ENCODE data around the gene FUT8.

FUT8 gene

GRCh38 chr14:65491274-65491673, 78.7 kb downstream of the FUT8 start:
- no peak for DNase-seq (ENCODE audit: low read depth in 3 of 3, low spot score in 1 of 3)

- DNase-seq (ENCODE audit: low read depth in 3 of 3, low spot score in 1 of 3): no peak
Measured at GRCh38 chr14:65492266-65492665, 79.7 kb downstream of the FUT8 start.

- DNase-seq (ENCODE audit: low read depth in 3 of 3, low spot score in 1 of 3): no peak
Measured at GRCh38 chr14:65495196-65495595, 82.7 kb downstream of the FUT8 start.

- no peak for DNase-seq (ENCODE audit: low read depth in 3 of 3, low spot score in 1 of 3)
Measured at GRCh38 chr14:65496178-65496993, 83.9 kb downstream of the FUT8 start.

GRCh38 chr14:65499138-65499537, 86.6 kb downstream of the FUT8 start:
- no peak for DNase-seq (ENCODE audit: low read depth in 3 of 3, low spot score in 1 of 3)

- no peak for DNase-seq (ENCODE audit: low read depth in 3 of 3, low spot score in 1 of 3)
Measured at GRCh38 chr14:65500075-65500474, 87.5 kb downstream of the FUT8 start.

- DNase-seq (ENCODE audit: low read depth in 3 of 3, low spot score in 1 of 3): no peak
Measured at GRCh38 chr14:65501328-65501727, 88.8 kb downstream of the FUT8 start.

- no peak for DNase-seq (ENCODE audit: low read depth in 3 of 3, low spot score in 1 of 3)
Measured at GRCh38 chr14:65502676-65503124, 90.2 kb downstream of the FUT8 start.

- no peak for DNase-seq (ENCODE audit: low read depth in 3 of 3, low spot score in 1 of 3)
Measured at GRCh38 chr14:65503771-65504170, 91.2 kb downstream of the FUT8 start.

GRCh38 chr14:65506801-65507200, 94.3 kb downstream of the FUT8 start:
- DNase-seq (ENCODE audit: low read depth in 3 of 3, low spot score in 1 of 3): no peak

- DNase-seq (ENCODE audit: low read depth in 3 of 3, low spot score in 1 of 3): no peak
Measured at GRCh38 chr14:65509842-65510241, 97.3 kb downstream of the FUT8 start.

GRCh38 chr14:65513671-65514070, 101.1 kb downstream of the FUT8 start:
- DNase-seq (ENCODE audit: low read depth in 3 of 3, low spot score in 1 of 3): no peak

GRCh38 chr14:65517635-65518542, 105.4 kb downstream of the FUT8 start:
- DNase-seq (ENCODE audit: low read depth in 3 of 3, low spot score in 1 of 3): no peak

GRCh38 chr14:65528069-65528468, 115.5 kb downstream of the FUT8 start:
- DNase-seq (ENCODE audit: low read depth in 3 of 3, low spot score in 1 of 3): no peak

- DNase-seq (ENCODE audit: low read depth in 3 of 3, low spot score in 1 of 3): no peak
Measured at GRCh38 chr14:65531148-65531547, 118.6 kb downstream of the FUT8 start.

GRCh38 chr14:65533736-65534404, 121.3 kb downstream of the FUT8 start:
- no peak for DNase-seq (ENCODE audit: low read depth in 3 of 3, low spot score in 1 of 3)

GRCh38 chr14:65536781-65537423, 124.4 kb downstream of the FUT8 start:
- DNase-seq (ENCODE audit: low read depth in 3 of 3, low spot score in 1 of 3): no peak

- no peak for DNase-seq (ENCODE audit: low read depth in 3 of 3, low spot score in 1 of 3)
Measured at GRCh38 chr14:65548878-65549277, 136.3 kb downstream of the FUT8 start.

- no peak for DNase-seq (ENCODE audit: low read depth in 3 of 3, low spot score in 1 of 3)
Measured at GRCh38 chr14:65549429-65549828, 136.9 kb downstream of the FUT8 start.

GRCh38 chr14:65550779-65551643, 138.5 kb downstream of the FUT8 start:
- DNase-seq (ENCODE audit: low read depth in 3 of 3, low spot score in 1 of 3): no peak

All from stimulated activated CD4-positive, alpha-beta T cell treated with anti-CD3 and anti-CD28 coated beads, TNF-alpha, amount 100 ng/mL, for 1 hour (primary cell).